ENCODE results near the gene GRIN2D. TPM values are rescaled to one million over a fixed set of nuclear protein-coding genes. Genes with fewer than 3 reads are reported as not detected.
A peak's percentile ranks its signal among the peaks of the same experiment; 100 is the strongest.
"Not testable (repeated sequence)": the region's sequence is repeated elsewhere in the genome, so short reads cannot be mapped to it uniquely, and the experiment has no call there.

Gene GRIN2D
- total RNA-seq, 4 donors from 2014 or later = 0.08 to 0.62 (median 0.47) TPM; not detected in 1

DNA sequence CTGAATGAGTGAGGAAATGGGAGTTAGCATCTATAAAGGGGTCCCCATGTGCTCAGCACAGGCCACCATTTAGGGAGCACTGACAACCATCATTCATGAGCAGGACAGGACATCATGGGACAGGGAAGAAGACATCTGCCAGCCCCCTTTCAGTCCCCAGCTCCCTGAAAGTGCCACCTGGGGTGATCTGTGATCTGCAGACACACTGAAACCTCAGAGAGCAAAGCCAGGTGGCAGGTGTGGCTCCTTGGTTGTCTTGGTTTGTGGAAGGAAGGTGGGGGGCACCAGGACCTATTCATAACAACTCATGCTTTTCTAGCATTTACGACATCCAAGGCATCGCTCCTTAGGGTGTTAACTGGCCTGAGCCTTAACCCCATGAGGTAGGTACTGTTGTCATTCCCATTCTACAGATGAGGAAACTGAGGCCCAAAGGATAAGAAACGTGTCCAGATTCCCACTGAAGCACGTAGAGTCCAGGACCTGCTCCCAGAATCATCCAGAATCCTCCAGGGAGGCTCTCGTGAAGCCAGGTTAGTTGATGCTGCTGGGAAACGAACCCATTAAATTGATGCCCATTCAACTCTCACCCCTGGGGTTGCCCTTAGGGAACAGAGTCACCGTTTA lies 7.9 kb upstream of the GRIN2D start:
- Histone ChIP-seq H3K4me1 (peaks cover 0 to 24% (median 6%) of the 10 kb centered on the region in 3 donors), H3K9me3 (no peaks in the 10 kb centered on the region), H3K27ac (no peak overlapping the region), H3K27me3 (no peaks in the 10 kb centered on the region), H3K36me3 (peaks cover 0 to 88% of the 10 kb centered on the region in 2 donors), H3K4me3 (no peak overlapping the region)
- TF ChIP-seq POLR2AphosphoS5 (IDR thresholded peaks at IDR 0.05) (no peak), EP300 (IDR thresholded peaks at IDR 0.05) (no peak)
- no peak for ATAC-seq
- WGBS, 2 donors (ENCODE audit: low coverage in 1 of 2) = 79 to 80% methylated on average over 1 to 3 of the region's 7 CpGs

DNA sequence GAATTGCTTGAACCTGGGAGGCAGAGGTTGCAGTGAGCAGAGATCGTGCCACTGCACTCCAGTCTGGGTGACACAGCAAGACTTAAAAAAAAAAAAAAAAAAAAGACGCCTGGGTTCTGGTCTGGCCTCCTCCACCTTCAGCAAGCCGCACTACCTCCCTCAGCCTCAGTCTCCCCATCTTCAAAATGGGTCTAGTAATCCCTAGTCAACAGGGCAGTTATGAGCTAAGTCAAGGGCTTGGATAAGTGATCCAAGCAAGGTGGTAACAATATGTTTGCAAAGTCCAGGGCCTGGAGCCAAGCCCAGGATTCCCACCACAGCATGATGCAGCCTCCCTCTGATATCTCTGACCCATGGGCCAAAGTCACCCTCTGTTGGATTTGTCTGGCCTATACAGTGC lies 6.5 kb upstream of the GRIN2D start:
- no peak for ATAC-seq
- no peak overlapping the region for H3K27ac ChIP-seq
- H3K9me3 ChIP-seq = no peaks in the 10 kb centered on the region
- peaks cover 0 to 29% (median 6%) of the 10 kb centered on the region in 3 donors for H3K4me1 ChIP-seq
- peaks cover under 1% of the 10 kb centered on the region for H3K27me3 ChIP-seq
- H3K36me3 ChIP-seq = peaks cover 0 to 77% of the 10 kb centered on the region in 2 donors
- 86 to 100% methylated on average over 1 to 2 of the region's 3 CpGs for WGBS, 2 donors (ENCODE audit: low coverage in 1 of 2)
- H3K4me3 ChIP-seq = no peak overlapping the region
- TF ChIP-seq POLR2A (IDR thresholded peaks at IDR 0.05) (no peak), POLR2AphosphoS5 (IDR thresholded peaks at IDR 0.05) (no peak), EP300 (IDR thresholded peaks at IDR 0.05) (no peak)
- TF ChIP-seq, protein P1, sequence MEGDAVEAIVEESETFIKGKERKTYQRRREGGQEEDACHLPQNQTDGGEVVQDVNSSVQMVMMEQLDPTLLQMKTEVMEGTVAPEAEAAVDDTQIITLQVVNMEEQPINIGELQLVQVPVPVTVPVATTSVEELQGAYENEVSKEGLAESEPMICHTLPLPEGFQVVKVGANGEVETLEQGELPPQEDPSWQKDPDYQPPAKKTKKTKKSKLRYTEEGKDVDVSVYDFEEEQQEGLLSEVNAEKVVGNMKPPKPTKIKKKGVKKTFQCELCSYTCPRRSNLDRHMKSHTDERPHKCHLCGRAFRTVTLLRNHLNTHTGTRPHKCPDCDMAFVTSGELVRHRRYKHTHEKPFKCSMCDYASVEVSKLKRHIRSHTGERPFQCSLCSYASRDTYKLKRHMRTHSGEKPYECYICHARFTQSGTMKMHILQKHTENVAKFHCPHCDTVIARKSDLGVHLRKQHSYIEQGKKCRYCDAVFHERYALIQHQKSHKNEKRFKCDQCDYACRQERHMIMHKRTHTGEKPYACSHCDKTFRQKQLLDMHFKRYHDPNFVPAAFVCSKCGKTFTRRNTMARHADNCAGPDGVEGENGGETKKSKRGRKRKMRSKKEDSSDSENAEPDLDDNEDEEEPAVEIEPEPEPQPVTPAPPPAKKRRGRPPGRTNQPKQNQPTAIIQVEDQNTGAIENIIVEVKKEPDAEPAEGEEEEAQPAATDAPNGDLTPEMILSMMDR (IDR thresholded peaks at IDR 0.05) = no peak

DNA sequence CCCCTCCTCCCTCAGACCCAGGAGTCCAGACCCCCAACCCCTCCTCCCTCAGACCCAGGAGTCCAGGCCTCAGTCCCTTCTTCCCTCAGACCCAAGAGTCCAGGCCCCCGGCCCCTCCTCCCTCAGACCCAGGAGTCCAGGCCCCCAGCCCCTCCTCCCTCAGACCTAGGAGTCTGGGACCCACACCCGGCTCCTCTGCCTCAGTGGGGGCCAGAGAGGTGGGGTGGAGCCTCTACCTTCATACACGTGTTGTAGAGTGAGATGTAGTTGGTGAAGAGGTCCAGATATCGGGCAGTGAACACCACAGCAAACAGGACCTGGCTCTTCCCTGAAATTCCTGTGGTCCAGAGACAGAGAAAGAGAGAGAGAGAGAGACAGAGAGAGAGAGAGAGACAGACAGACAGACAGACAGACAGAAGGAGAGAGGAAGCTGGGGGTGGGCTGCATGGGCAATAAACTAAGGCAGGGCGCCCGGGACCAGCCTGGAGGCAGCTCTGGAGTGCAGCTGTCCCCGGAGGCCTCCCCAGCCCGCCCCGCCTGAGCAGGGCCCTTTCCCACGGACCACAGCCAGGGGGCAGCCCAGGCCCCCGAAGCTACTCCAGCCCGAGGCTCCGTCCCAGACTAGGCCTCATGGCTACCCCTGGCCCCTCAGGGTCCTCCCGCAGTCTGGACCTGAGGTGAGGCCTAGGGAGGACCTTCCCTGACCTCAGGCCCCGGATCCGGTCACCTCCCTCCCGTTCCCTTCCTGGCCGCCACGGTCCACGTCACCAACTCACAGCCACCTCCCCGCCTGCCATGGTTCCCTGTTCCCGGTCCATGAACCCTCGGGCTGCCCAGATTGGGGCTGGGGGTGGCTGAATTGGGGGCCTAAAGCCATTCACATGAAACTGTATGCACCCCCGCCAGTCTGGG lies 3.0 kb upstream of the GRIN2D start:
- TF ChIP-seq POLR2AphosphoS5 (IDR thresholded peaks at IDR 0.05) (peak; percentile 24), EP300 (IDR thresholded peaks at IDR 0.05) (no peak), POLR2A (IDR thresholded peaks at IDR 0.05) (no peak)
- TF ChIP-seq, protein P1 (IDR thresholded peaks at IDR 0.05) = peak in 3 of 4 experiments; percentile 68 to 88 (median 77)
- Histone ChIP-seq H3K27ac (peak overlapping the region; percentile 66 to 94 (median 92)), H3K4me3 (peak overlapping the region; percentile 70 to 94), H3K27me3 (peaks cover 36% of the 10 kb centered on the region), H3K9me3 (no peaks in the 10 kb centered on the region), H3K36me3 (peaks cover 0 to 42% of the 10 kb centered on the region in 2 donors), H3K4me1 (peaks cover 0 to 51% (median 18%) of the 10 kb centered on the region in 3 donors)
- WGBS, 2 donors (ENCODE audit: low coverage in 1 of 2) = 0 to 2% methylated on average over 8 to 10 of the region's 24 CpGs
- peak; percentile 81 for ATAC-seq

DNA sequence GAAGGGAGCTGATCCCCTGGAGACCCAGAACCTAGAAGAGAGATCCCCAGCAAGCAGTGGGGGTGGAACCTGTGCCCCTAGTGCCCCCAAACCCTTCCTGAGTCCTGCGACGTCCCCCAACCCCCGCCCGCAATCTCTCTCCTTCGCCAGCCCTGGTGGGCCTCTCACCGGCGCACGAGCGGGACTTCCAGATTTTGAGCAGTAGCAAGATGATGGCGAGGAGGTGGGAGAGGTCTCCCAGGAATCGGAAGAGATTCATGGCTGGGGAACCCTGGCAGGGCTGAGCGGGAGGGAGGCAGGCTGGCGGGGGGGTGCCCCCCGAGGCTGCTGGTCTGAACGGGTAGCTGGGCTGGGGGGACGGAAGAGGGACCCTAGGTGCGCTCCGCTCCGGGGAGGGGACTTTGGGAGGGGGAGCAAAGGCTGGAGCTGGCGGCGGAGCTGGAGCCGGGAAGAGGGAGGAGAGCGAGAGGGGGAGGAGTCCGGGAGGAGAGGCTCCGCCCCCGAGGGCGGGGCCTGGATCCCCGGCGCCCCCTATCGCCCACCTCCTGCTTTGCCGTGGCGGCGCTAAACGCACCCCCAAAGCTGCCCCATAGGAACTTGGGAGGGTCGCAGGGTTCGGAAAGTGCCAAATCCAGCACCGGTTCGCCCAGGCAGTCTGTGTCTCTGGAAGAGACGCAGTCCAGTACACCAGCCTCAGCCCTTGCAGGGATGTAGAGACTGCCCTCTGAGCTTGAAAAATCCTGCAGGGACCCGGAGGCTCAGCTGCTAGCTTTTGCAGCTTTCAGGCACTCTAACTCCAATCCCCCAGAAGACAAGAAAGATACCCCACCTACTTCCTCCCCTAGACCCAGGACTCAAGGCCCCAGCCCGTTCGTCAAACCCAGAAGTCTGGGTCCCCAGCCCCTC lies 2.1 kb upstream of the GRIN2D start, which contains the start of gene KDELR1:
KDELR1 (minus strand) TSS at position 452 of the 906 bp plus-strand sequence; CDS start at position 259, 193 bp downstream.
- peaks cover 0 to 33% of the 10 kb centered on the region in 2 donors for H3K36me3 ChIP-seq
- WGBS, 2 donors (ENCODE audit: low coverage in 1 of 2) = 0 to 5% methylated on average over 4 to 9 of the region's 42 CpGs
- peaks cover 45% of the 10 kb centered on the region for H3K27me3 ChIP-seq
- peak; percentile 85 for ATAC-seq
- no peaks in the 10 kb centered on the region for H3K9me3 ChIP-seq
- H3K4me1 ChIP-seq = peaks cover 0 to 53% (median 18%) of the 10 kb centered on the region in 3 donors
- peak within 1 kb of the TSS; percentile 70 to 94 for H3K4me3 ChIP-seq
- TF ChIP-seq, protein P1 (IDR thresholded peaks at IDR 0.05) = peak in 3 of 4 experiments; percentile 79 to 96 (median 82)
- TF ChIP-seq EP300 (IDR thresholded peaks at IDR 0.05) (no peak), POLR2AphosphoS5 (IDR thresholded peaks at IDR 0.05) (peak; percentile 46), POLR2A (IDR thresholded peaks at IDR 0.05) (peak; percentile 29 to 37)
- H3K27ac ChIP-seq = peak within 1 kb of the TSS; percentile 66 to 94 (median 92)

DNA sequence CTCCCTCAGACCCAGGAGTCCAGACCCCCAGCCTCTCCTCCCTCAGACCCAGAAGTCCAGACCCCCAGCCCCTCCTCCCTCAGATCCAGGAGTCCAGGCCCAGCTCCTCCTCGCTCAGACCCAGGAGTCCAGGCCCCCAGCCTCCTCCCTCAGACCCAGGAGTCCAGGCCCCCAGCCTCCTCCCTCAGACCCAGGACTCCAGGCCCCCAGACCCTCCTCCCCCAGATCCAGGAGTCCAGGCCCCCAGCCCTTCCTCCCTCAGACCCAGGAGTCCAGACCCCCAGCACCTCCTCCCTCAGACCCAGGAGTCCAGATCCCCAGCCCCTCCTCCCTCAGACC lies 1.5 kb upstream of the GRIN2D start:
- no CpG with 5 or more reads among the region's 1 CpG for WGBS, 2 donors (ENCODE audit: low coverage in 1 of 2)
- Histone ChIP-seq H3K27me3 (peaks cover 51% of the 10 kb centered on the region), H3K4me1 (peaks cover 0 to 53% (median 18%) of the 10 kb centered on the region in 3 donors), H3K36me3 (peaks cover 0 to 27% of the 10 kb centered on the region in 2 donors)
- ATAC-seq, H3K9me3 ChIP-seq, H3K27ac ChIP-seq, H3K4me3 ChIP-seq: not testable (repeated sequence)

Measured in gastroesophageal sphincter (tissue), 4 donors.